ENCODE results near the gene OTX2. TPM values are rescaled to one million over a fixed set of nuclear protein-coding genes. Genes with fewer than 3 reads are reported as not detected.

Gene OTX2
- total RNA-seq, 1 experiment from 2014 or later: not detected

GRCh38 chr14:56810836-56811592 lies 735 bp upstream of the OTX2 start:
- Histone ChIP-seq H4K20me1 (ENCODE audit: insufficient read depth) (no peaks in the 10 kb centered on the region), H3K9me3 (ENCODE audit: control insufficient read depth in 1 of 2, insufficient read depth in 1 of 2, low read depth in 1 of 2, low read length in 2 of 2) (no peaks in the 10 kb centered on the region), H3K9me2 (ENCODE audit: insufficient read depth) (no peaks in the 10 kb centered on the region), H3K4me1 (ENCODE audit: control insufficient read depth in 1 of 2, insufficient read depth in 2 of 2, low read length in 2 of 2) (no peaks in the 10 kb centered on the region), H2AFZ (ENCODE audit: low read depth, low read length, poor library complexity, severe bottlenecking) (no peak overlapping the region), H3K36me3 (ENCODE audit: control insufficient read depth in 1 of 2, insufficient read depth in 2 of 2, low read length in 2 of 2) (no peaks in the 10 kb centered on the region), H3K27ac (ENCODE audit: low read depth, low read length) (no peak overlapping the region), H3K9ac (ENCODE audit: low read length) (no peak overlapping the region), H3K27me3 (ENCODE audit: insufficient read depth, low read length) (peaks cover 41% of the 10 kb centered on the region), H3K4me3 (replicated peaks in 1 of 2; ENCODE audit: low read depth in 1 of 2, low read length in 2 of 2) (no peak overlapping the region), H3K4me2 (ENCODE audit: low read length) (no peak overlapping the region), H3K79me2 (ENCODE audit: insufficient read depth, low read length) (no peaks in the 10 kb centered on the region)
- intact Hi-C loops (cut with micrococcal nuclease): no loop called here
- no TSS peak for BruUV-seq (replicated peaks)
- CTCF ChIA-PET: no interaction called here
- ATAC-seq: no peak
- RAD21 ChIA-PET (ENCODE audit: low non-redundant PET in 1 of 2, low total read pairs in 2 of 2, uncharacterized antibody in 2 of 2, unreplicated experiment in 2 of 2): no interaction called here
- POLR2A ChIA-PET: no interaction called here
- no peak for DNase-seq (ENCODE audit: low read depth, low spot score)
- TF ChIP-seq TCF7L2 (IDR thresholded peaks at IDR 0.05; ENCODE audit: borderline replicate concordance, extremely low read depth, insufficient read depth, insufficient read length): no peak
- TF ChIP-seq CBX3 (IDR thresholded peaks at IDR 0.05; ENCODE audit: low read depth): no peak
- TF ChIP-seq EGR1 (IDR thresholded peaks at IDR 0.05; ENCODE audit: low read depth): no peak
- TF ChIP-seq ZFX (IDR thresholded peaks at IDR 0.05): no peak
- TF ChIP-seq RAD21 (IDR thresholded peaks at IDR 0.05; ENCODE audit: low read depth): no peak
- no peak for TF ChIP-seq SP1 (IDR thresholded peaks at IDR 0.05; ENCODE audit: low read depth)
- no peak for TF ChIP-seq FOSL1 (IDR thresholded peaks at IDR 0.05; ENCODE audit: low read depth)
- TF ChIP-seq ELF1 (IDR thresholded peaks at IDR 0.05; ENCODE audit: borderline replicate concordance, low read depth): no peak
- no peak for TF ChIP-seq REST (IDR thresholded peaks at IDR 0.05; ENCODE audit: low read depth)
- TF ChIP-seq POLR2AphosphoS5 (IDR thresholded peaks at IDR 0.05; ENCODE audit: low read depth, low read length): no peak
- TF ChIP-seq POLR2A (IDR thresholded peaks at IDR 0.05; ENCODE audit: borderline replicate concordance, extremely low read depth, insufficient read depth, insufficient read length): no peak
- no peak for TF ChIP-seq CTCF (IDR thresholded peaks at IDR 0.05 in 2 of 3, conservative IDR thresholded peaks at IDR 0.05 in 1 of 3; ENCODE audit: borderline replicate concordance in 1 of 3, insufficient read depth in 1 of 3, low read depth in 2 of 3, low read length in 2 of 3)
- TF ChIP-seq JUND (IDR thresholded peaks at IDR 0.05): no peak
- no peak for TF ChIP-seq ATF3 (IDR thresholded peaks at IDR 0.05)
- no peak for TF ChIP-seq CEBPB (IDR thresholded peaks at IDR 0.05; ENCODE audit: low read depth)
- no peak for TF ChIP-seq ZBTB33 (IDR thresholded peaks at IDR 0.05; ENCODE audit: extremely low read depth, insufficient replicate concordance, low read length)
- TF ChIP-seq EZH2phosphoT487 (IDR thresholded peaks at IDR 0.05; ENCODE audit: borderline replicate concordance): no peak
- TF ChIP-seq SIN3A (IDR thresholded peaks at IDR 0.05; ENCODE audit: low read depth): no peak
